VCaP (cell line): Measurements from ENCODE around the gene TNNI3K.

Experiments used
- H3K27ac ChIP-seq: fragments of 450-650 bp; 2 replicates; pipeline ENCODE4 v1.5.1; 2017
- TF ChIP-seq, protein P1 (sequence below): fragments of 450-650 bp; conservative IDR thresholded peaks from 2 replicates; pipeline ENCODE4 v1.5.1; 2017; ENCODE audit warnings: mild to moderate bottlenecking, moderate library complexity

Gene TNNI3K

DNA sequence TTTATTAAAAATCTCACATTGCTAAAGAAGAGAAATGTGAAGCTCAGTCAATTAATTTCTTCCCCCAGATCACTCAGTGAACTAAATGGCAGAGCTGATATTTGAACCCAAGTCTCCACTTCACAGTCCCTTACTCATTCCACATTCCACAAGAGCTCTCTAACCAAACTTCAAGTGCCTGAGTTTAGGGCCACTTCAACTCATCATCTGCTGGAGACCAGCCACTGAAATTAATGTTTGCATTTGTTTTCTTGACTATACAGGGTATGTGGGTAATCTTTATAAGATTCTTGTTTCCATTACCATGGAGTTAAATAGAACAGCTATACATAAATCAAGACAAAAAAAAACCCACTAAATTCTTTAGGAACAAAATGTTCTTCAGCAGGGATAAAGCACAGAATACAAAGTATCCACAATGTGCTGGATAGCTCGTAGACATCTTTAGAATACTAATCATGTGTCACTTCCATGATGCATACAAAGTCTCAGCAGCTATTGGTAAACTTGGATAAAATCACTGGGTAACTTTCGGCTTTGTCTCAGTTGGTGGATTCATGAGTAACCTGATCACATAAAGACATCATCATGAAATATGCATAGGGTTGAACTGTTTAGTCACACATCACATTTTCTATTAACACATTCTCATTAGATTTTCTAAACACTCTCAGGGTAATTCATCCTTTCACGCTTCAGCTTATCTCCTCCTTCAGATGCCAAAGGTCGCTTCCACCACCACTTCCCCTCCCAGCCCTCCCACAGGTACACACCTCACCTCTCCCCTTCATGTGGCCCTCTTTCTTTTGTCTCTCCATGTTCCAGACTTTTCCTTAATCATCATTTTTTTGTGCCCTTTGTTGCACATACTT is 187.5 kb downstream of the TNNI3K start:
- TF ChIP-seq, protein P1, sequence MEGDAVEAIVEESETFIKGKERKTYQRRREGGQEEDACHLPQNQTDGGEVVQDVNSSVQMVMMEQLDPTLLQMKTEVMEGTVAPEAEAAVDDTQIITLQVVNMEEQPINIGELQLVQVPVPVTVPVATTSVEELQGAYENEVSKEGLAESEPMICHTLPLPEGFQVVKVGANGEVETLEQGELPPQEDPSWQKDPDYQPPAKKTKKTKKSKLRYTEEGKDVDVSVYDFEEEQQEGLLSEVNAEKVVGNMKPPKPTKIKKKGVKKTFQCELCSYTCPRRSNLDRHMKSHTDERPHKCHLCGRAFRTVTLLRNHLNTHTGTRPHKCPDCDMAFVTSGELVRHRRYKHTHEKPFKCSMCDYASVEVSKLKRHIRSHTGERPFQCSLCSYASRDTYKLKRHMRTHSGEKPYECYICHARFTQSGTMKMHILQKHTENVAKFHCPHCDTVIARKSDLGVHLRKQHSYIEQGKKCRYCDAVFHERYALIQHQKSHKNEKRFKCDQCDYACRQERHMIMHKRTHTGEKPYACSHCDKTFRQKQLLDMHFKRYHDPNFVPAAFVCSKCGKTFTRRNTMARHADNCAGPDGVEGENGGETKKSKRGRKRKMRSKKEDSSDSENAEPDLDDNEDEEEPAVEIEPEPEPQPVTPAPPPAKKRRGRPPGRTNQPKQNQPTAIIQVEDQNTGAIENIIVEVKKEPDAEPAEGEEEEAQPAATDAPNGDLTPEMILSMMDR: no peak
- no peak overlapping the region for H3K27ac ChIP-seq

DNA sequence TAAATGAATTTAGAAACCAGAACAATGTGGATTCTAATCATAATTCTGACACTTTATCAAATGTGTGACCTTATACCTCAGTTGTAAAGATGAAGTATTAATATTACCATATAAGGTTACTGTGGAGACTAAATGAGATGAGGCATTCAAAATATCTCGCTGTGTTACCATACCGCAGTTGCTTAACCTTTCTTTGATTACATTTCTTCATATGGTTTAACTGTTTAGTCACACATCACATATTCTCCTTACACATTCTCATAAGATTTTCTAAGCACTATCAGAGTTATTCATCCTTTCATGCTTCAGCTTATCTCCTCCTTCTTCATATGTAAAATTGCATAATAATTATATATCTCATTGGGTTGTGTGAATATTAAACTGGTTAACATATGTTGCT is 188.3 kb downstream of the TNNI3K start:
- no peak overlapping the region for H3K27ac ChIP-seq
- TF ChIP-seq, protein P1: no peak

DNA sequence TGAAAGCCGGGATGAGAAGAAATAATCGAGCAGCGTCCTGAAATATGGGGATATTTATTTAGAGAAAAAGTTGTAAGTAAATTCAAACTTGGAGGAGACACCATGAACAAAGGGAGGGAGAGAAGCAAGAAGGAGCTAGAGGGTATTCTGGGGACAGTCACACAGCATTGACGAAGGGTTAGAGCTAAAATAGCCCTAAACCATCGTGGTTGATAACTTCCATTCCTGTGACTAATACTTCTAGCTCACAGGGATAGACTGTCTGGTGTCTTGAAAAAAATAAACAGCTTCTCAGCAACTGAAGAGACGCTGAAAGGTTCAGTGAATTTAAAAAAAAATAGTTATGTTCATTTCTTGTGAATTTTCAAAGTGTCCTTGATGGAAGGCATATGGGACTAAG is 190.5 kb downstream of the TNNI3K start:
- H3K27ac ChIP-seq: no peak overlapping the region
- TF ChIP-seq, protein P1: no peak

DNA sequence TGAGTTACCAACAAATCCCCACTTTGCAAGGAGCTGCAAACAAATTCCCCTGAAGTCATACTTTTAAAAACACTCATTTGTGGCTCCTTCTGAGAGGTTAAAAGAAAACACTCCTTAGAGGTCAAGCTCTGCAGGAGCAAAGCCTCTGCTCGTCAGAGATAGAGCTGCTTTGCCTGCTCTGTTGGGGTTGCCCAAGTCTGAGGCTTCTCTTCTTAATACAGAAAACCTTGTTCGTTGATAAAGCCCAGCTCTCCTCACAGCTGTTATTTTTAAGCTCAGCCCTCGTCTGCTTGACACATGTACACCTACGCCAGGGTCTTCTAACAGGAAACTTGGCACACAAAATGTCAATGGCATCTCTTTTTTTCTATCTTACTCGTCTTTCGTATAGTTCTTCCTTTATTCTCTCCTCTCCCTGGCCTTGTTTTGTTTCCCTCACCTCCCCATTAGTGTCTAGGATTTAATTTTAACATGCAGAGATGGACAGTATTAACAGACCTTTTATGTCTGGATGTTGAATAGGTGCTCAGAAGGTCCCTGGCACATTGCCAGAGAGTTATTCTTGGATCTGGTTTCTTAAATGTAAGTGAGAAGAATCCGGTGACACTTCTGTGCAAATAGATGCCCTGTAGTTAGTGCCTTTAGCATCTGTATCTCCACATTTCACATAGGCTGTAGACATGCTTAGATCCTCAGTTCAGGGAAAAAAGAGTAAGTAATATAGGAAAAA is 191.2 kb downstream of the TNNI3K start:
- TF ChIP-seq, protein P1: no peak
- H3K27ac ChIP-seq: no peak overlapping the region

DNA sequence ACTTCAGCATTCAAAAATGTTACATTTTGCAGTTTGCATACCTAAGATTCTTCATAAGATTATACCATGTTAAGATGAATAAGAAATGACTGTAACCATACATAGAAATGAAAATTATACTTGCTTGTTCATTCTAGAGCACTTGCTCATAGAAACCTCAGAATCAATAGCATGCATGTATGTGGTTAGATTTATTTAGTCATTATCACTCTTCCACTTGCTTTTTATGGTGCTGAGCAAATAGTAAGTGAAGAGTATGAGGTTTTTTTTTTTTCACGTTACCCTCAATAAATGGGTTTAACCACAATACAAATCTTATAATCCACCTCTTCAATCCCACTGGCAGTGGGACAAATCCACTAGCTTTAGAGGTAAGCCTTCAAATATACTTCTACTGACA is 192.5 kb downstream of the TNNI3K start:
- no peak overlapping the region for H3K27ac ChIP-seq

DNA sequence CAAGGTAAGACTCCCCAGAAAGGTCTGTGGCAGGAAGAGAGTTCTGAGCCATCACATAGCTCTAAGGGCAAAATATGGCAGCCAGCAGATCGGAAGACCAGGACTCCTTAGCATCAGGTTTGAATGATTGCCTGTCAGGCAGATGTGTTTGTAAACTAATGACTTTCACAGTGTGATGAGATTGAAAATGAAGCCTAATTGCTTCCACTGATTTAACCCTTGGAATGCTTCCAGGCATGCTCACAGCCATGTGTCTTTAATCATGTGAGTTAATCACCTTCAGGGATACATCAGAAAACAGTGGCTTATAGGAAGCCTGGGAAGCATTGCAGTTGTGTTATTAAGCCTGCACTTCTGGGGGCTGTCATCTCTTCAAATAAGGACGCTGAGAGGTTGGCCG is 194.4 kb downstream of the TNNI3K start:
- TF ChIP-seq, protein P1: no peak
- H3K27ac ChIP-seq: no peak overlapping the region

More for the DNA sequence above, 192.5 kb downstream of the TNNI3K start:
- TF ChIP-seq, protein P1: no peak

DNA sequence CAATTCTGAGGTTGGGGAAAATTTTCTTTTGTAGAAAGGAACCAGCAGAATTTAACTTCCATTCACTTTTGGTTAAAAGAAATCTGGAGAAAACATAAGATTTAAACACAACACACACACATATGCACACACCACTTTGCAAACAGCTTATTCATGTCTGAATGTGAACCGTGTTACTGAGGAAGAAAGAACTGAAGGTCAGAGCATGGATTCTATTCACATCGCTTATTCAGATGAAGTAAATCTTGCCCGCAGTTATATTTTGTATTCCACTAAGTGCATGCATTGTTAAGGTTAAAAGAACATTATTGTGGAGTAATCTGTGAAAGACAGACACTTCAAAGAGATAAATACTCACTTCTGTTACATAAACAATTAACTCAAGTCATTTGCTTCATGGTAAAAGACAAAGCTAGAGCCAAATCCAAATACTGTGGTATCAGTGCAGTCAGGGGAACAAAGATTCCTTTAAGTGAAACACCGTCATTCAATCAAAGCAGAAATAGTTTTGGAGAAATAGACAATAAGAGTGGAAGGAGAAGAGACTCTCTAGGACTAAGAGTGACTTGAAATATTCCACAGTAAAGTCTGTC is 195.3 kb downstream of the TNNI3K start:
- TF ChIP-seq, protein P1: no peak
- no peak overlapping the region for H3K27ac ChIP-seq
